SK-N-SH (cell line): ENCODE measurements around the gene MZF1. TPM values are rescaled to one million over a fixed set of nuclear protein-coding genes. Genes with fewer than 3 reads are reported as not detected.

Source experiments
- CTCF ChIA-PET: fragments of 300-600, 350-600 bp; formaldehyde crosslinking; extraction: SDS; loops from one replicate; lab custom pipeline; 2021; lab: Yijun Ruan, JAX
- POLR2A ChIA-PET: fragments of 350-600 bp; sonication (Branson Sonifier 250); formaldehyde crosslinking; extraction: SDS; loops from one replicate; lab custom pipeline; 2020; ENCODE audit warnings: antibody characterized with exemption, inconsistent platforms; lab: Yijun Ruan, JAX
- DNase-seq: peaks from one replicate; pipeline ENCODE4 v3.0.0; 2012
- H2AFZ ChIP-seq: fragments of 200-600 bp; sonication (generic); 2 replicates; pipeline ENCODE4 v1.8.1; 2016; ENCODE audit warnings: antibody characterized with exemption, mild to moderate bottlenecking, low read depth
- H3F3A ChIP-seq: fragments of 200-600 bp; sonication (generic); replicated peaks from 2 replicates; pipeline ENCODE3; 2016; ENCODE audit warnings: antibody characterized with exemption, mild to moderate bottlenecking; ENCODE audit not compliant: insufficient read depth
- H3K27ac ChIP-seq, 2 experiments: fragments of 200-500 bp in 1 of 2; fragments of 200-600 bp in 1 of 2; sonication (Bioruptor generic) in 1 of 2; sonication (generic), shearing (Covaris generic) in 1 of 2; 2 replicates each; pipeline versions ENCODE4 v1.5.1 to v1.6.1; 2014 to 2016; ENCODE audit warnings: low read depth in 2 of 2, inconsistent platforms in 1 of 2, low read length in 1 of 2, mild to moderate bottlenecking in 1 of 2, mixed read lengths in 1 of 2
- H3K27me3 ChIP-seq: fragments of 200-600 bp; sonication (generic), shearing (Covaris generic); 2 replicates; pipeline ENCODE4 v1.6.1; 2016; ENCODE audit warnings: mixed run types; ENCODE audit not compliant: insufficient read depth
- H3K36me3 ChIP-seq, 2 experiments: fragments of 200-500 bp in 1 of 2; fragments of 200-600 bp in 1 of 2; sonication (Bioruptor generic) in 1 of 2; sonication (generic) in 1 of 2; replicated peaks in 1 of 2; 2 replicates each; pipeline versions ENCODE3 to v1.5.1; 2014 to 2016; ENCODE audit warnings: low read length in 1 of 2, mild to moderate bottlenecking in 1 of 2; ENCODE audit not compliant: insufficient read depth in 2 of 2, control insufficient read depth in 1 of 2
- H3K4me1 ChIP-seq, 2 experiments: fragments of 200-500 bp in 1 of 2; fragments of 200-600 bp in 1 of 2; sonication (Bioruptor generic) in 1 of 2; sonication (generic), shearing (Covaris generic) in 1 of 2; 2 replicates each; pipeline versions ENCODE4 v1.5.1 to v1.6.1; 2014 to 2016; ENCODE audit warnings: low read depth in 1 of 2, low read length in 1 of 2, mixed run types in 1 of 2; ENCODE audit not compliant: insufficient read depth in 2 of 2, control insufficient read depth in 1 of 2
- H3K4me2 ChIP-seq: fragments of 200-600 bp; sonication (generic), shearing (Covaris generic); 2 replicates; pipeline ENCODE4 v1.6.1; 2017; ENCODE audit warnings: mixed run types
- H3K4me3 ChIP-seq, 2 experiments: fragments of 200-500 bp in 1 of 2; fragments of 200-600 bp in 1 of 2; sonication (Bioruptor generic) in 1 of 2; sonication (generic), shearing (Covaris generic) in 1 of 2; 2 replicates each; pipeline versions ENCODE4 v1.5.1 to v1.8.1; 2014 to 2016; ENCODE audit warnings: low read depth in 2 of 2, inconsistent platforms in 1 of 2, low read length in 1 of 2, mild to moderate bottlenecking in 1 of 2, mixed read lengths in 1 of 2, moderate library complexity in 1 of 2
- H3K79me2 ChIP-seq: fragments of 200-600 bp; sonication (generic); 2 replicates; pipeline ENCODE4 v1.8.1; 2017; ENCODE audit warnings: mild to moderate bottlenecking; ENCODE audit not compliant: insufficient read depth
- H3K9ac ChIP-seq: fragments of 200-600 bp; sonication (generic); 2 replicates; pipeline ENCODE4 v1.6.1; 2017; ENCODE audit warnings: mixed run types
- H3K9me2 ChIP-seq: fragments of 200-600 bp; sonication (generic); 2 replicates; pipeline ENCODE4 v1.6.1; 2017; ENCODE audit warnings: mixed run types
- H3K9me3 ChIP-seq: fragments of 200-600 bp; sonication (generic); 2 replicates; pipeline ENCODE4 v1.6.1; 2017; ENCODE audit warnings: mixed run types, mild to moderate bottlenecking, moderate library complexity
- H4K20me1 ChIP-seq: fragments of 200-600 bp; sonication (generic); 2 replicates; pipeline ENCODE4 v1.6.1; 2017; ENCODE audit warnings: mild to moderate bottlenecking, mixed run types; ENCODE audit not compliant: insufficient read depth
- CHD2 ChIP-seq: fragments of 150-350 bp; IDR thresholded peaks from 2 replicates; pipeline ENCODE4 v1.6.1; 2018; ENCODE audit warnings: low read length; ENCODE audit not compliant: partially characterized antibody
- ELF1 ChIP-seq: IDR thresholded peaks from 2 replicates; pipeline ENCODE4 v1.4.0; 2012
- EP300 ChIP-seq, 2 experiments: IDR thresholded peaks; 2 replicates each; pipeline versions ENCODE4 v1.4.0 to v1.6.1; 2012; ENCODE audit warnings: borderline replicate concordance in 1 of 2, low read depth in 1 of 2, low read length in 1 of 2
- FOXM1 ChIP-seq: IDR thresholded peaks from 2 replicates; pipeline ENCODE4 v1.4.0; 2012; ENCODE audit warnings: low read depth, mild to moderate bottlenecking
- GABPA ChIP-seq: IDR thresholded peaks from 2 replicates; pipeline ENCODE4 v1.4.0; 2012; ENCODE audit warnings: low read depth, mild to moderate bottlenecking
- MEF2A ChIP-seq: IDR thresholded peaks from 2 replicates; pipeline ENCODE4 v1.4.0; 2012; ENCODE audit warnings: low read depth, borderline replicate concordance
- MXI1 ChIP-seq: IDR thresholded peaks from 2 replicates; pipeline ENCODE4 v1.6.1; 2012; ENCODE audit warnings: mild to moderate bottlenecking, low read depth, low read length, improper control_type of control experiment
- NFIC ChIP-seq: IDR thresholded peaks from 2 replicates; pipeline ENCODE4 v1.4.0; 2012; ENCODE audit warnings: borderline replicate concordance
- NRF1 ChIP-seq: IDR thresholded peaks from 2 replicates; pipeline ENCODE4 v1.6.1; 2012; ENCODE audit warnings: low read depth, mild to moderate bottlenecking, low read length
- POLR2AphosphoS5 ChIP-seq: IDR thresholded peaks from 2 replicates; pipeline ENCODE4 v1.6.1; 2012; ENCODE audit warnings: low read depth, low read length
- RAD21 ChIP-seq: IDR thresholded peaks from 2 replicates; pipeline ENCODE4 v1.6.1; 2012; ENCODE audit warnings: mild to moderate bottlenecking, low read length
- RFX5 ChIP-seq: IDR thresholded peaks from 2 replicates; pipeline ENCODE4 v1.6.1; 2012; ENCODE audit warnings: mild to moderate bottlenecking, improper control_type of control experiment, low read length
- SIN3A ChIP-seq: IDR thresholded peaks from 2 replicates; pipeline ENCODE4 v1.6.1; 2012; ENCODE audit warnings: low read depth, mild to moderate bottlenecking, low read length, moderate library complexity, borderline replicate concordance
- TAF1 ChIP-seq: IDR thresholded peaks from 2 replicates; pipeline ENCODE4 v1.6.1; 2012; ENCODE audit warnings: low read depth, mild to moderate bottlenecking, low read length, moderate library complexity, borderline replicate concordance
- WGBS: methylation state at CpG from one replicate; pipeline ENCODE4 v1.1.6; 2017; ENCODE audit warnings: low lambda C conversion rate; 5-methylcytosine and 5-hydroxymethylcytosine counted together
- polyA plus RNA-seq, 3 experiments: library from polyadenylated mRNA; depleted of rRNA; stranded (reverse); fragments of >200 nt; gene quantifications; 2 replicates each; pipeline ENCODE4 v1.2.3, GENCODE V29; 2012
- TF ChIP-seq, protein P1 (sequence below): IDR thresholded peaks from 2 replicates; pipeline ENCODE4; 2012
- TF ChIP-seq, protein P2 (sequence below): fragments of 200-600 bp; sonication (generic); IDR thresholded peaks from 2 replicates; pipeline ENCODE4 v1.6.1; 2017; ENCODE audit warnings: antibody characterized with exemption, mild to moderate bottlenecking, moderate library complexity
- TF ChIP-seq, protein P3 (sequence below): IDR thresholded peaks from 2 replicates; pipeline ENCODE4 v1.4.0; 2012; ENCODE audit warnings: low read depth

MZF1 gene
- polyA plus RNA-seq, 1 of the 3 experiments (the other 2 are of a cell fraction) = 31.8 TPM

DNA sequence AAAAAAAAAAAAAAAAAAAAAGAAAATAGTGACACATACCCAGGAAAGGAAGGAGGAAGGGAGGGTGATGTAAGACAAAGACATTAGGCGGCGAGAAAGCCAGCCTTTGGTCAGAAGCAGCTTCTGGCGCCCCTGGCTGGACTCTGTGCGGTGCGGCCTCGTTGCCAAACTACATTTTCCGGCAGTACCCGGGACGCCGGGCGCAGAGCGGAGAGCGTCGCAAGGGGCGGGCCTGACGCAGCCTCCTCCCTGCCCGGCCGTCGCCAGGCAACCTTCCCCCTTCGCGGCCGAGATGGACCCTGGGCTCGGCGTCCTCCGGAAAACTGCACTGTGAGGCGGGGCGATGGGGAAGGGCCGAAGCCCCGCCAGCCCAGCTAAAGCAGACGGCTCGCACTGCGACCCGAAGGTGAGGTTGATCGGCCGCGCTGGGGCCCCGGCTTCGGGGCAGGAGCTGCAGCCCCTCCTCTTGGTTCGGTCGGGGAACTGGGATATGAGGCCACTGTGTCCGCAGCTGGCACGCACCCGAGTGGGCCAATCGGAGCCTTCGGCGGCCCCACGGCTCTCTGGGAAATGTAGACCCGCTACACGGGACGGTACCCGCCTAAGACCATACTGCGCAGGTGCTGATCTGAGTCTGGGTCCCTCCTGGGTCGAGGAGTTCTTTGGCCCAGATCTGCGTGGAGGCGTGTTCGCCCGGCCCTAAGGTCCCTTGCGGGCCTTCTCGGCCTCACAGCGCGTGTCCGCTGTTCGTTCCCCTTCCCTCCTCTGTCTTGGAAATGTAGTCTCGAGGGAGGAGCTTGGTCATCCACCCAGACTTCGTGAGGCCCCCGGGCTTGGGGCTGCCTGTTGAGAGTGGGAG lies 2.3 kb upstream of the MZF1 start:
- ChIA-PET CTCF (interaction anchor here (0.8 to 1.5 kb wide), 2 partner anchors 30 to 56 kb away, joined by 4 read pairs; no protein-coding TSS in a partner anchor), POLR2A (interaction anchor here (0.6 to 2.4 kb wide), 6 partner anchors 13 to 75 kb away, joined by 3 to 13 read pairs (median 6); partner anchors contain the start of genes CHMP2A, TRIM28, UBE2M and ZBTB45)
- WGBS = 0% methylated on average over 23 of the region's 66 CpGs

DNA sequence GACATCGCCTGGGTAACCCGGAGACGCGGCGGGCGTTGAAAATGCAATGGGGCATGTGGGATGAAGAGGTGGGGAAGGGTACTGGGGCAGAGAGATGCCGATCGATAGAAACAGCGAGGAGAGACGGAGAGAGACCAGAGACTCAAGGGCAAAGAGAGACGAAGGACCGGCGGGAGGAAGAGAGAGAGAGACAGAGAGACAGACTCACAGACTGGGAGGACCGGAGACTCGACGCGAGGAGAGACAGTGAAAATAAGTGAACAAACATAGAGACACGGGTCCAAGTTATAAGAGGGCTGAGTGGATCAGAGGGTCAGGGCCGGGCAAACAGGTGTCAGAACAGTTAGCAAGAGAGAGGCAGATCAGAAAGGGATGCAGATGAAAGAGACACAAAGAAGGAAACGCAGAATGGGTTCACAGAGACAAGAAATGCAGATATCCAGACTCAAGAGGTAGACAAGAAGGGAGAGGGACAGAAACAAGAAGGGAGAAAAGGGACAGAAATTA lies 576 bp upstream of the MZF1 start:
- Histone ChIP-seq H3K4me2 (peak overlapping the region; percentile 93), H3K4me1 (peaks cover 4 to 22% of the 10 kb centered on the region in 2 experiments; a peak in 2 of 4 replicates), H3K9ac (peak overlapping the region; percentile 89), H3K27me3 (no peaks in the 10 kb centered on the region), H3K27ac (peak overlapping the region; percentile 97), H3F3A (peaks cover 16% of the 10 kb centered on the region), H3K9me3 (no peaks in the 10 kb centered on the region), H3K79me2 (peaks cover 40% of the 10 kb centered on the region), H2AFZ (peak overlapping the region; percentile 32; the same call in 1 of the 2 replicates), H3K9me2 (no peaks in the 10 kb centered on the region), H3K36me3 (peaks cover 5 to 25% of the 10 kb centered on the region in 2 experiments), H3K4me3 (peak overlapping the region; percentile 64 to 79), H4K20me1 (no peaks in the 10 kb centered on the region)
- WGBS = 2% methylated on average over 20 of the region's 20 CpGs
- TF ChIP-seq SIN3A (peak; percentile 83), MXI1 (peak; percentile 99; the same call in 1 of the 2 replicates), EP300 (IDR thresholded peaks at IDR 0.05; ENCODE audit: borderline replicate concordance in 1 of 2, low read depth in 1 of 2, low read length in 1 of 2) (no peak), RFX5 (0 out of 2 replicates have a peak, but pooled peaks have one; percentile 8), CHD2 (no peak)
- TF ChIP-seq, protein P1, sequence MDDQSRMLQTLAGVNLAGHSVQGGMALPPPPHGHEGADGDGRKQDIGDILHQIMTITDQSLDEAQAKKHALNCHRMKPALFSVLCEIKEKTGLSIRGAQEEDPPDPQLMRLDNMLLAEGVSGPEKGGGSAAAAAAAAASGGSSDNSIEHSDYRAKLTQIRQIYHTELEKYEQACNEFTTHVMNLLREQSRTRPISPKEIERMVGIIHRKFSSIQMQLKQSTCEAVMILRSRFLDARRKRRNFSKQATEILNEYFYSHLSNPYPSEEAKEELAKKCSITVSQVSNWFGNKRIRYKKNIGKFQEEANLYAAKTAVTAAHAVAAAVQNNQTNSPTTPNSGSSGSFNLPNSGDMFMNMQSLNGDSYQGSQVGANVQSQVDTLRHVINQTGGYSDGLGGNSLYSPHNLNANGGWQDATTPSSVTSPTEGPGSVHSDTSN = no peak
- CTCF ChIA-PET = no interaction called here
- POLR2A ChIA-PET = no interaction called here
- no peak for DNase-seq

More for the DNA sequence above, 2.3 kb upstream of the MZF1 start:
- no peaks in the 10 kb centered on the region for H3K9me3 ChIP-seq
- peak overlapping the region; percentile 93 for H3K4me2 ChIP-seq
- peak overlapping the region; percentile 89 for H3K9ac ChIP-seq
- H3K79me2 ChIP-seq = peaks cover 57% of the 10 kb centered on the region
- no peaks in the 10 kb centered on the region for H3K27me3 ChIP-seq
- peak overlapping the region; percentile 96 to 97 for H3K27ac ChIP-seq
- H3K4me3 ChIP-seq = peak overlapping the region; percentile 75 to 79
- TF ChIP-seq POLR2AphosphoS5 = peak; percentile 87
- TF ChIP-seq SIN3A = peak; percentile 13; the same call in 1 of the 2 replicates
- no peak; the same call in 1 of the 2 replicates for TF ChIP-seq NFIC
- TF ChIP-seq NRF1 = peak; percentile 65
- TF ChIP-seq GABPA = peak; percentile 37
- TF ChIP-seq TAF1 = peak; percentile 27; the same call in 1 of the 2 replicates
- TF ChIP-seq CHD2 = peak; percentile 65
- TF ChIP-seq, protein P2, sequence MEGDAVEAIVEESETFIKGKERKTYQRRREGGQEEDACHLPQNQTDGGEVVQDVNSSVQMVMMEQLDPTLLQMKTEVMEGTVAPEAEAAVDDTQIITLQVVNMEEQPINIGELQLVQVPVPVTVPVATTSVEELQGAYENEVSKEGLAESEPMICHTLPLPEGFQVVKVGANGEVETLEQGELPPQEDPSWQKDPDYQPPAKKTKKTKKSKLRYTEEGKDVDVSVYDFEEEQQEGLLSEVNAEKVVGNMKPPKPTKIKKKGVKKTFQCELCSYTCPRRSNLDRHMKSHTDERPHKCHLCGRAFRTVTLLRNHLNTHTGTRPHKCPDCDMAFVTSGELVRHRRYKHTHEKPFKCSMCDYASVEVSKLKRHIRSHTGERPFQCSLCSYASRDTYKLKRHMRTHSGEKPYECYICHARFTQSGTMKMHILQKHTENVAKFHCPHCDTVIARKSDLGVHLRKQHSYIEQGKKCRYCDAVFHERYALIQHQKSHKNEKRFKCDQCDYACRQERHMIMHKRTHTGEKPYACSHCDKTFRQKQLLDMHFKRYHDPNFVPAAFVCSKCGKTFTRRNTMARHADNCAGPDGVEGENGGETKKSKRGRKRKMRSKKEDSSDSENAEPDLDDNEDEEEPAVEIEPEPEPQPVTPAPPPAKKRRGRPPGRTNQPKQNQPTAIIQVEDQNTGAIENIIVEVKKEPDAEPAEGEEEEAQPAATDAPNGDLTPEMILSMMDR = peak; percentile 16
- no peak for TF ChIP-seq RAD21
- TF ChIP-seq ELF1 = peak; percentile 58; the same call in 1 of the 2 replicates
- TF ChIP-seq RFX5 = 0 out of 2 replicates have a peak, but pooled peaks have one; percentile 5
- TF ChIP-seq MXI1 = peak; percentile 31
- no peak for TF ChIP-seq MEF2A
- TF ChIP-seq, protein P3, sequence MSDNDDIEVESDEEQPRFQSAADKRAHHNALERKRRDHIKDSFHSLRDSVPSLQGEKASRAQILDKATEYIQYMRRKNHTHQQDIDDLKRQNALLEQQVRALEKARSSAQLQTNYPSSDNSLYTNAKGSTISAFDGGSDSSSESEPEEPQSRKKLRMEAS = peak; percentile 75
- no peak for TF ChIP-seq FOXM1
- H3K36me3 ChIP-seq = peaks cover 11% of the 10 kb centered on the region in 2 experiments
- H4K20me1 ChIP-seq = no peaks in the 10 kb centered on the region
- peak; percentile 89 for DNase-seq
- H3K4me1 ChIP-seq = peaks cover 4 to 22% of the 10 kb centered on the region in 2 experiments; a peak in 2 of 4 replicates
- peak overlapping the region; percentile 76; the same call in 1 of the 2 replicates for H2AFZ ChIP-seq
- H3K9me2 ChIP-seq = no peaks in the 10 kb centered on the region
- H3F3A ChIP-seq = peaks cover 16% of the 10 kb centered on the region
